GM12864 (cell line): ENCODE measurements around the gene PRAMEF33.
"Not testable (repeated sequence)": the region's sequence is repeated elsewhere in the genome, so short reads cannot be mapped to it uniquely, and the experiment has no call there.

Experiments used
- DNase-seq: peaks from one replicate; pipeline ENCODE4 v3.0.0-alpha.2; 2011; ENCODE audit warnings: low read depth
- H3K4me3 ChIP-seq: 2 replicates; pipeline ENCODE4 v1.5.1; 2011; ENCODE audit warnings: mild to moderate bottlenecking, low read depth, low read length, control low read depth
- CTCF ChIP-seq: IDR thresholded peaks from 2 replicates; pipeline ENCODE4 v1.5.1; 2011; ENCODE audit warnings: low read depth, mild to moderate bottlenecking, moderate library complexity, low read length, control low read depth, inconsistent platforms; ENCODE audit errors: missing control alignments

Gene PRAMEF33

GRCh38 chr1:13356774-13357173, 53.4 kb downstream of the PRAMEF33 start:
- TF ChIP-seq CTCF, result peak; percentile 48
- peak; percentile 31 for DNase-seq
- H3K4me3 ChIP-seq, result not testable (repeated sequence)
